ENCODE data around the gene AMZ1. TPM values are rescaled to one million over a fixed set of nuclear protein-coding genes. Genes with fewer than 3 reads are reported as not detected.

Gene AMZ1
- total RNA-seq, 4 donors from 2014 or later = 0.35 to 4.6 (median 4.4) TPM; not detected in 1

DNA sequence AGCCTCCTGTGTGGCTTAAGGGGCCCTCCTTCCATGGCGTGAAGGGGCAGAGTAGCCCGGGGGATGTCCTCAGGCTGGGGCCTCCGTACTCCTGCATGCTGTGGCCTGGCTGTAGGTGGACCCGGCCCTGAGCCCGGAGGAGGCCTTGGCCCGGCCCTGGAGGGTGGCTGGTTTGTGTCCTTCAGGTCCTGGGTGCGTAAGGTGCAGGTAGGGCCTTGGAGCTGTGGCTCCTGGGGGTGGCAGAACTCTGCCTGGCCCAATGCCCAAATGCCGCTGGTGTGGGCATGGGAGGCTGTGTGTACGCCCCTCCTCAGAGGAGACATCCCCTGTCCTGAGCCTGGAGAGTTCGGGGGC lies 26.9 kb upstream of the AMZ1 start:
- no peak overlapping the region for H3K4me3 ChIP-seq
- TF ChIP-seq, protein P1, sequence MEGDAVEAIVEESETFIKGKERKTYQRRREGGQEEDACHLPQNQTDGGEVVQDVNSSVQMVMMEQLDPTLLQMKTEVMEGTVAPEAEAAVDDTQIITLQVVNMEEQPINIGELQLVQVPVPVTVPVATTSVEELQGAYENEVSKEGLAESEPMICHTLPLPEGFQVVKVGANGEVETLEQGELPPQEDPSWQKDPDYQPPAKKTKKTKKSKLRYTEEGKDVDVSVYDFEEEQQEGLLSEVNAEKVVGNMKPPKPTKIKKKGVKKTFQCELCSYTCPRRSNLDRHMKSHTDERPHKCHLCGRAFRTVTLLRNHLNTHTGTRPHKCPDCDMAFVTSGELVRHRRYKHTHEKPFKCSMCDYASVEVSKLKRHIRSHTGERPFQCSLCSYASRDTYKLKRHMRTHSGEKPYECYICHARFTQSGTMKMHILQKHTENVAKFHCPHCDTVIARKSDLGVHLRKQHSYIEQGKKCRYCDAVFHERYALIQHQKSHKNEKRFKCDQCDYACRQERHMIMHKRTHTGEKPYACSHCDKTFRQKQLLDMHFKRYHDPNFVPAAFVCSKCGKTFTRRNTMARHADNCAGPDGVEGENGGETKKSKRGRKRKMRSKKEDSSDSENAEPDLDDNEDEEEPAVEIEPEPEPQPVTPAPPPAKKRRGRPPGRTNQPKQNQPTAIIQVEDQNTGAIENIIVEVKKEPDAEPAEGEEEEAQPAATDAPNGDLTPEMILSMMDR (IDR thresholded peaks at IDR 0.05) = no peak
- no peak for TF ChIP-seq POLR2A (IDR thresholded peaks at IDR 0.05)
- no peak for DNase-seq
- no peak overlapping the region for H3K27ac ChIP-seq
- no peaks in the 10 kb centered on the region for H3K36me3 ChIP-seq
- intact Hi-C loops (cut with DNase I; ENCODE audit: low total_unique reads) = no loop called here
- no peaks in the 10 kb centered on the region for H3K9me3 ChIP-seq
- no peaks in the 10 kb centered on the region for H3K27me3 ChIP-seq
- H3K4me1 ChIP-seq = no peaks in the 10 kb centered on the region

DNA sequence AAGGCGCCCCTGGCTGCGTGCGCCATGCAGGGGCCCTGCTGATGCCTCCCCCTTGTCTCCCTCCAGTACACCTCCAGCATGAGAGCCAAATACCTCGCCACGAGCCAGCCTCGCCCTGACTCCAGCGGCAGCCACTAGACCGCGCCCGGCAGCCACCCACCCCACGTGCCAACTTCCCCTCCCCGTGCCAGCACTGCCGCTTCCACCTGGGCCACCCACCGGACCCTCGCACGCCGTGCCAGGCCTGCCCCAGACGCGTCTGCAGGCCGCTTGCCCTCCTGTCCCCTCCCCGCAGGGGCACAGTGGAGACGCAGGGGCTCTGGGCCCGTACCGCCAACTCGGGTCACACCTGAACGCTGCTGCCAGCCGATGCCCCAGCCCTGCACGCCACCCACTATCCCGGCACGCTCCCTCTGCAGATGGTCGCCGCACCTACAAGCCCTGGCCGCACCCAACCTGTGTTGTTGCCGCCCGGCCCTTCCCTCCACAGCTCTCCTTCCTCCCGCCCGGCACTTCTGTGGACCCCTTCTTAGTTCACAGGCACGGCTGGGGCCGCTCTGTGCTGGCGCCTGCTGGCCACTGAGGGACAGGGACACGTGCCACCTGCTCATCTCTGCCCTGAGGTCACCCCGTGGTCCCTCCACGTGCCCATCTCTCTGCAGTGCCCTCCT lies 26.3 kb upstream of the AMZ1 start:
- H3K4me3 ChIP-seq = no peak overlapping the region

DNA sequence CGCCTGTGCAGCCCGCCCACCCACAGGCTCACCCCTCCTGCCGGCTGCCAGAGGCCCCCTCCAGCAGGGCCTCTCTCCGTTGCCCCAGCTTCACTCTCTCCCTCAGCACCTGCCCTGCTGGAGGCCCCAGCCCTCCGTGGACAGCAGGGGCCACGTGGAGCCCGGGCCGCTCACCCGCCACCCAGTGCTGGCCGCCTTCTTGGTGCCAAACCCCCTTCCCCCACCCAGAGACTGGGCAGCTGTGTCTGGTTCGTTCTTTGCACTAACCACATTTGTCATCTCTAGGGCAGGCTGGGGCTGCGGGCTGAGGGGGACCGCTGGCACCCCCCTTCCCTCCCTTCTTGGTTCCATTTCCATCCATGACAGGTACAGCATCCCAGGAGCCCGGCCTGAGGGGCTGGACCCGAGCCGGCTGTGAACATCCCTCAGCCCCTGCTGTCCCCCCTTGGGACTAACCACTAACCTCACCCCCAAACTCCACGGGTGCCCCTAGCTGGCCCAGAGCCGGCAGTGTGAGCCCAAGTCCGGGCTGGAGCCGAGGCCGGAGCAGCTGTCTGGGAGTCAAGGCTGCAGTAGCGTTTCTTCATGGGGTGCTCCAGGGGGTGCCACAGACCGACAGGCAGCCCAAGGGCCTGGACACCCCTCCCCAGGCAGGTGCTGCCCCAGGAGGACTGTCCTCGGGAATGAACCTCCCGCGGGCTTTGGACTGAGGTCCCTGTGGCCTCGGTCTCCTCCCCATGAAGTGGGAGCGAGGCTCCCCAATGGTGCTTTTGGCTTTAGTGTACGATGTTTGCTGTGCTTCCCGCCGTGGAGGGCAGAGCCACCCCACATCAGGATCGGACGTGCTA lies 25.5 kb upstream of the AMZ1 start:
- DNase-seq = no peak
- H3K4me3 ChIP-seq = no peak overlapping the region
- no peaks in the 10 kb centered on the region for H3K4me1 ChIP-seq
- H3K36me3 ChIP-seq = no peaks in the 10 kb centered on the region
- H3K27ac ChIP-seq = no peak overlapping the region
- no peaks in the 10 kb centered on the region for H3K27me3 ChIP-seq
- H3K9me3 ChIP-seq = no peaks in the 10 kb centered on the region
- intact Hi-C loops (cut with DNase I; ENCODE audit: low total_unique reads) = no loop called here
- TF ChIP-seq POLR2A (IDR thresholded peaks at IDR 0.05) = no peak
- TF ChIP-seq, protein P1 (IDR thresholded peaks at IDR 0.05) = no peak

More for the DNA sequence above, 26.3 kb upstream of the AMZ1 start:
- Histone ChIP-seq H3K27ac (no peak overlapping the region), H3K4me1 (no peaks in the 10 kb centered on the region), H3K27me3 (no peaks in the 10 kb centered on the region), H3K36me3 (no peaks in the 10 kb centered on the region), H3K9me3 (no peaks in the 10 kb centered on the region)
- intact Hi-C loops (cut with DNase I; ENCODE audit: low total_unique reads) = no loop called here
- TF ChIP-seq, protein P1 (IDR thresholded peaks at IDR 0.05) = no peak
- no peak for TF ChIP-seq POLR2A (IDR thresholded peaks at IDR 0.05)
- no peak for DNase-seq

DNA sequence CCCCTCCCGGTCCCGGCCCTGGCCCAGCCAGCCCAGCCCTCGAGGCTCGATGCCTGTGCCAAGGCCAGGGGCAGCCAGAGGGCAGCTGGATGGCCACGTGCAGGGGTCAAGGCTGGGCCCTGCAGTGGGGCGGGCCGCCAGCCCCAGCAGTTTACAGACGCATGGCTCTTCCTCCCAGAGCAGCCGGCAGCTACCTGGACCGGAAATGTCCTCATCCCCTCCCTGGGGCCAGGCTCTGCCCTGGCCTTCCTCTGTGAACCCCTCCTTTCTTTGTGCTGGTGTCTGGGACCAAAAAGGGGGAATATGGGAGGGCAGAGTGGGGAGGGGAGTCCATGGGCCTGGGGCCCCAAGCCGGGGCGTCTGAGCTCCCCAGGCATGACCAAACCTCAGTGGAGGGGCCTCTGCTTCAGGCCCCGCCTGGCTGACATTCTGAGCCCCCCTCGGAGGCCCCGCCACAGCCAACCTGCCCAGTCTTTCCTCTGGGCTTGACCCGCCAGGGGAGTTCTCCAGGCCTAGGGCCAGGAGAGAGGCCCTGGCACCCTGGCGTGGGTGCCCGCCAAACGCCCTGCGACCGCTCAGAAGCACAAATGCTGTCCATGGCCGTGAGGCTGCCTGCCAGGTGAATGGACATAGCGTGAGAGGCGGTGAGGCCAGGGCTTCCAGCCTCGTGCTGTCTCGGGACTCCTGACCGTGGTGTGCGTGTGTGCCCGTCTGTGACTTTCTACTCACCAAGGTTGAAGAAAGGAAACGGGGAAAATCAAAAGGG lies 24.7 kb upstream of the AMZ1 start:
- intact Hi-C loops (cut with DNase I; ENCODE audit: low total_unique reads) = no loop called here
- Histone ChIP-seq H3K27me3 (no peaks in the 10 kb centered on the region), H3K9me3 (no peaks in the 10 kb centered on the region), H3K36me3 (no peaks in the 10 kb centered on the region), H3K27ac (no peak overlapping the region), H3K4me1 (no peaks in the 10 kb centered on the region), H3K4me3 (no peak overlapping the region)
- no peak for DNase-seq
- TF ChIP-seq POLR2A (IDR thresholded peaks at IDR 0.05) = no peak
- TF ChIP-seq, protein P1 (IDR thresholded peaks at IDR 0.05) = no peak
